H9 (cell line): Measurements from ENCODE around the gene SLX4. TPM values are rescaled to one million over a fixed set of nuclear protein-coding genes. Genes with fewer than 3 reads are reported as not detected.
A peak's percentile ranks its signal among the peaks of the same experiment; 100 is the strongest.

Experiments
- DNase-seq: peaks from one replicate; pipeline ENCODE4 v3.0.0-alpha.2; 2017
- H2AFZ ChIP-seq: one replicate; pipeline ENCODE4 v1.6.1; 2013; ENCODE audit warnings: mild to moderate bottlenecking, low read length, control low read depth, moderate library complexity
- H2AK5ac ChIP-seq: 2 replicates; pipeline ENCODE4 v1.6.1; 2013; ENCODE audit warnings: low read length, control low read depth, mixed read lengths; ENCODE audit not compliant: insufficient read length
- H2BK120ac ChIP-seq: one replicate; pipeline ENCODE4 v1.6.1; 2013; ENCODE audit warnings: low read depth, mild to moderate bottlenecking, low read length, control low read depth, inconsistent platforms; ENCODE audit not compliant: poor library complexity, severe bottlenecking
- H2BK12ac ChIP-seq: 2 replicates; pipeline ENCODE4 v1.6.1; 2013; ENCODE audit warnings: low read length, control low read depth, mixed read lengths, low read depth; ENCODE audit not compliant: insufficient read length
- H2BK15ac ChIP-seq: 2 replicates; pipeline ENCODE4 v1.6.1; 2013; ENCODE audit warnings: low read depth, low read length, control low read depth
- H2BK20ac ChIP-seq: one replicate; pipeline ENCODE4 v1.6.1; 2013; ENCODE audit warnings: low read depth, mild to moderate bottlenecking, low read length, control low read depth, inconsistent platforms; ENCODE audit not compliant: poor library complexity, severe bottlenecking
- H2BK5ac ChIP-seq: 2 replicates; pipeline ENCODE4 v1.6.1; 2013; ENCODE audit warnings: low read length, control low read depth, mixed read lengths; ENCODE audit not compliant: insufficient read length
- H3K14ac ChIP-seq: 2 replicates; pipeline ENCODE4 v1.6.1; 2013; ENCODE audit warnings: low read length, control low read depth; ENCODE audit not compliant: insufficient read depth
- H3K18ac ChIP-seq: 2 replicates; pipeline ENCODE4 v1.6.1; 2013; ENCODE audit warnings: low read depth, mild to moderate bottlenecking, mixed read lengths, low read length, control low read depth; ENCODE audit not compliant: insufficient read length
- H3K23ac ChIP-seq: 2 replicates; pipeline ENCODE4 v1.6.1; 2013; ENCODE audit warnings: low read length, control low read depth, mixed read lengths, low read depth; ENCODE audit not compliant: insufficient read length
- H3K23me2 ChIP-seq: 2 replicates; pipeline ENCODE4 v1.6.1; 2013; ENCODE audit warnings: low read depth, mild to moderate bottlenecking, mixed read lengths, low read length, control low read depth; ENCODE audit not compliant: insufficient read length, poor library complexity, severe bottlenecking
- H3K27ac ChIP-seq: 2 replicates; pipeline ENCODE4 v1.5.1; 2013; ENCODE audit warnings: low read length, control low read depth, mixed read lengths, low read depth; ENCODE audit not compliant: insufficient read length
- H3K27me3 ChIP-seq: 2 replicates; pipeline ENCODE4 v1.6.1; 2013; ENCODE audit warnings: low read length, control low read depth, inconsistent platforms; ENCODE audit not compliant: insufficient read depth
- H3K4ac ChIP-seq: 2 replicates; pipeline ENCODE4 v1.6.1; 2013; ENCODE audit warnings: low read depth, mild to moderate bottlenecking, control low read depth, inconsistent platforms, low read length, moderate library complexity
- H3K4me1 ChIP-seq: 2 replicates; pipeline ENCODE4 v1.6.1; 2013; ENCODE audit warnings: low read length, control low read depth, inconsistent platforms; ENCODE audit not compliant: insufficient read depth
- H3K4me2 ChIP-seq: 2 replicates; pipeline ENCODE4 v1.6.1; 2013; ENCODE audit warnings: low read length, control low read depth, mixed read lengths; ENCODE audit not compliant: insufficient read length, insufficient read depth
- H3K56ac ChIP-seq: 2 replicates; pipeline ENCODE4 v1.6.1; 2013; ENCODE audit warnings: low read depth, mild to moderate bottlenecking, mixed read lengths, low read length, control low read depth; ENCODE audit not compliant: insufficient read length
- H3K79me1 ChIP-seq: 2 replicates; pipeline ENCODE4 v1.6.1; 2013; ENCODE audit warnings: low read depth, mild to moderate bottlenecking, moderate library complexity, low read length, control low read depth, inconsistent platforms; ENCODE audit not compliant: insufficient read depth, poor library complexity, severe bottlenecking
- H3K79me2 ChIP-seq: 2 replicates; pipeline ENCODE4 v1.6.1; 2013; ENCODE audit warnings: low read length, control low read depth, inconsistent platforms; ENCODE audit not compliant: insufficient read depth
- H3K9ac ChIP-seq: 2 replicates; pipeline ENCODE4 v1.6.1; 2013; ENCODE audit warnings: low read length, control low read depth, mixed read lengths; ENCODE audit not compliant: insufficient read length; ENCODE audit errors: extremely low read depth
- H3K9me3 ChIP-seq: one replicate; pipeline ENCODE4 v1.6.1; 2013; ENCODE audit warnings: low read depth, low read length, inconsistent platforms; ENCODE audit not compliant: control insufficient read depth
- H3T11ph ChIP-seq: one replicate; pipeline ENCODE4 v1.6.1; 2013; ENCODE audit warnings: mild to moderate bottlenecking, low read length, control low read depth, inconsistent platforms
- H4K20me1 ChIP-seq: one replicate; pipeline ENCODE4 v1.6.1; 2013; ENCODE audit not compliant: control insufficient read depth, insufficient read length, insufficient read depth
- H4K5ac ChIP-seq: 2 replicates; pipeline ENCODE4 v1.6.1; 2013; ENCODE audit warnings: low read depth, mild to moderate bottlenecking, mixed read lengths, low read length, control low read depth; ENCODE audit not compliant: insufficient read length
- H4K8ac ChIP-seq: replicated peaks from 2 replicates; pipeline ENCODE4 v1.6.1; 2013; ENCODE audit warnings: low read length, control low read depth, mixed read lengths, low read depth; ENCODE audit not compliant: insufficient read length
- H4K91ac ChIP-seq: 2 replicates; pipeline ENCODE4 v1.6.1; 2013; ENCODE audit warnings: low read depth, mild to moderate bottlenecking, moderate library complexity, mixed read lengths, low read length, control low read depth; ENCODE audit not compliant: insufficient read length
- H3K27ac Mint-ChIP-seq, 3 experiments: 2 replicates in 2 of 3; 3 replicates in 1 of 3; pipeline ENCODE4 v1.8.0; 2020 to 2021; ENCODE audit warnings: mixed read lengths in 3 of 3, mild to moderate bottlenecking in 1 of 3, moderate library complexity in 1 of 3
- H3K27me3 Mint-ChIP-seq: 2 replicates; pipeline ENCODE4 v1.8.0; 2021; ENCODE audit warnings: low read depth, mild to moderate bottlenecking, moderate library complexity, mixed read lengths
- H3K36me3 Mint-ChIP-seq, 3 experiments: 2 replicates in 2 of 3; 3 replicates in 1 of 3; pipeline ENCODE4 v1.8.0; 2020 to 2021; ENCODE audit warnings: low read depth in 3 of 3, mixed read lengths in 3 of 3; ENCODE audit not compliant: insufficient read depth in 1 of 3
- H3K4me1 Mint-ChIP-seq, 2 experiments: 2 replicates each; pipeline ENCODE4 v1.8.0; 2020; ENCODE audit warnings: mixed read lengths in 2 of 2
- H3K4me3 Mint-ChIP-seq, 2 experiments: 2 replicates in 1 of 2; 3 replicates in 1 of 2; pipeline ENCODE4 v1.8.0; 2020 to 2021; ENCODE audit warnings: mild to moderate bottlenecking in 2 of 2, mixed read lengths in 2 of 2, moderate library complexity in 1 of 2
- H3K9me3 Mint-ChIP-seq, 2 experiments: 2 replicates in 1 of 2; 3 replicates in 1 of 2; pipeline ENCODE4 v1.8.0; 2020; ENCODE audit warnings: mild to moderate bottlenecking in 2 of 2, mixed read lengths in 2 of 2, moderate library complexity in 1 of 2
- CTCF ChIP-seq: fragments of 200-600 bp; sonication (generic); conservative IDR thresholded peaks from 3 replicates; pipeline ENCODE4 v1.8.0; 2021; ENCODE audit warnings: antibody characterized with exemption, mild to moderate bottlenecking
- WGBS: extraction: QIAGEN DNeasy Blood & Tissue Kit; methylation state at CpG from one replicate; pipeline ENCODE4 v1.1.7; 2013; ENCODE audit warnings: missing lambda C conversion rate, low lambda C conversion rate, mixed read lengths; ENCODE audit not compliant: insufficient read length; ENCODE audit errors: extremely low coverage; 5-methylcytosine and 5-hydroxymethylcytosine counted together
- total RNA-seq: library from RNA; stranded (reverse); gene quantifications from 2 replicates; pipeline ENCODE4 v1.2.1, GENCODE V29; 2021

The SLX4 gene
- total RNA-seq, 1 experiment from 2014 or later, result 9.9 TPM

GRCh38 chr16:3587547-3588110, 23.8 kb downstream of the SLX4 start:
- Histone ChIP-seq H2BK20ac (no peak overlapping the region), H2BK15ac (no peak overlapping the region), H3K4ac (no peak overlapping the region), H3K9me3 (no peaks in the 10 kb centered on the region), H4K20me1 (no peaks in the 10 kb centered on the region), H3K14ac (no peak overlapping the region), H2BK5ac (no peak overlapping the region), H4K8ac (no peak overlapping the region), H2BK12ac (no peak overlapping the region), H4K5ac (no peak overlapping the region), H3K56ac (no peak overlapping the region), H2AK5ac (no peak overlapping the region), H3K9ac (no peak overlapping the region), H3K18ac (no peak overlapping the region), H3K23me2 (no peaks in the 10 kb centered on the region), H3T11ph (no peak overlapping the region), H2BK120ac (no peak overlapping the region), H3K79me2 (no peaks in the 10 kb centered on the region), H3K23ac (no peak overlapping the region), H3K79me1 (no peaks in the 10 kb centered on the region), H3K27me3 (no peaks in the 10 kb centered on the region), H3K4me1 (no peaks in the 10 kb centered on the region), H3K27ac (no peak overlapping the region), H4K91ac (no peak overlapping the region), H2AFZ (no peak overlapping the region), H3K4me2 (no peak overlapping the region)
- peaks cover 7 to 12% of the 10 kb centered on the region in 2 experiments for H3K4me1 Mint-ChIP-seq
- no CpG with 5 or more reads among the region's 15 CpGs for WGBS
- H3K27ac Mint-ChIP-seq, result peak overlapping the region in 2 of 3 experiments; percentile 44 to 61; a peak in 2 of 7 replicates
- no peaks in the 10 kb centered on the region for H3K9me3 Mint-ChIP-seq
- no peaks in the 10 kb centered on the region for H3K27me3 Mint-ChIP-seq
- TF ChIP-seq CTCF, result no peak
- no peak for DNase-seq
- peaks cover 12 to 67% (median 60%) of the 10 kb centered on the region in 3 experiments; a peak in 6 of 7 replicates for H3K36me3 Mint-ChIP-seq
- no peak overlapping the region for H3K4me3 Mint-ChIP-seq
